ENCODE data around the gene DEPDC4. TPM values are rescaled to one million over a fixed set of nuclear protein-coding genes. Genes with fewer than 3 reads are reported as not detected.
"Not testable (repeated sequence)": the region's sequence is repeated elsewhere in the genome, so short reads cannot be mapped to it uniquely, and the experiment has no call there.

DEPDC4 gene
- total RNA-seq, 1 experiment from 2014 or later: 1.9 TPM

- Histone ChIP-seq H4K20me1 (ENCODE audit: insufficient read depth, low read depth, low read length) (no peaks in the 10 kb centered on the region), H3K27me3 (ENCODE audit: low read length) (no peaks in the 10 kb centered on the region), H3K4me1 (ENCODE audit: low read length) (no peaks in the 10 kb centered on the region), H2AFZ (ENCODE audit: low read length) (no peak overlapping the region), H3K4me3 (ENCODE audit: low read length) (no peak overlapping the region), H3K79me2 (ENCODE audit: low read length) (peaks cover 49% of the 10 kb centered on the region), H3K9me2 (replicated peaks; ENCODE audit: insufficient read depth, low read length) (no peaks in the 10 kb centered on the region), H3K4me2 (ENCODE audit: low read depth, low read length, poor library complexity, severe bottlenecking) (no peak overlapping the region), H3K36me3 (ENCODE audit: insufficient read depth, low read length) (peaks cover 23% of the 10 kb centered on the region), H3K9ac (ENCODE audit: low read length) (no peak overlapping the region), H3K9me3 (ENCODE audit: low read length) (no peaks in the 10 kb centered on the region), H3K27ac (ENCODE audit: low read length) (no peak overlapping the region)
- DNase-seq: no peak
Measured at GRCh38 chr12:100293017-100293416, 26.1 kb upstream of the DEPDC4 start.

DNA sequence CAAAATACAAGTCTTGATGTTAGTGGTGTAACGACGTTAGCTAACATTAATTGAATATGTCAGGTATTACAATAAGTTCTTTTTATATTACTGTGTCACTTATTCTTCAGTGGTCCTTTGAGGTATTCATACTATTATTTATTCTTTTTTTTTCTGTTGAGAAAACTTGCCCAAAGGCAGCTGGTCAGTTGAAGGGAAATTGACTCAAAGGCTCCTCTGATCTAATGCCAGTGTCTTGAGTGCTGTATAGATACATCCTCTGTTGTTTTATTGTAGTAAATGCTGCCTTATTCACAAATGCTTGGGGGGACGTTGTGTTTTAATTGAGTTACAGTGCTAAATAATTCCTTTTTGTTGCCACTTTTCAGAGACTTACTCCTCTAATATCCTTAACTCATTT lies 23.1 kb upstream of the DEPDC4 start:
- Histone ChIP-seq H3K4me3 (ENCODE audit: low read length) (no peak overlapping the region), H4K20me1 (ENCODE audit: insufficient read depth, low read depth, low read length) (no peaks in the 10 kb centered on the region), H3K79me2 (ENCODE audit: low read length) (peaks cover 73% of the 10 kb centered on the region), H2AFZ (ENCODE audit: low read length) (no peak overlapping the region), H3K9me2 (replicated peaks; ENCODE audit: insufficient read depth, low read length) (no peaks in the 10 kb centered on the region), H3K27me3 (ENCODE audit: low read length) (no peaks in the 10 kb centered on the region), H3K9ac (ENCODE audit: low read length) (no peak overlapping the region), H3K4me1 (ENCODE audit: low read length) (no peaks in the 10 kb centered on the region), H3K4me2 (ENCODE audit: low read depth, low read length, poor library complexity, severe bottlenecking) (no peak overlapping the region), H3K9me3 (ENCODE audit: low read length) (no peaks in the 10 kb centered on the region), H3K27ac (ENCODE audit: low read length) (no peak overlapping the region), H3K36me3 (ENCODE audit: insufficient read depth, low read length) (peaks cover 22% of the 10 kb centered on the region)
- DNase-seq: no peak

GRCh38 chr12:100289038-100289437 lies 22.2 kb upstream of the DEPDC4 start:
- Histone ChIP-seq H3K9ac (ENCODE audit: low read length) (no peak overlapping the region), H3K9me3 (ENCODE audit: low read length) (no peaks in the 10 kb centered on the region), H3K36me3 (ENCODE audit: insufficient read depth, low read length) (peaks cover 25% of the 10 kb centered on the region), H3K9me2 (replicated peaks; ENCODE audit: insufficient read depth, low read length) (no peaks in the 10 kb centered on the region), H2AFZ (ENCODE audit: low read length) (no peak overlapping the region), H3K4me3 (ENCODE audit: low read length) (no peak overlapping the region), H3K27ac (ENCODE audit: low read length) (no peak overlapping the region), H3K27me3 (ENCODE audit: low read length) (no peaks in the 10 kb centered on the region), H3K4me2 (ENCODE audit: low read depth, low read length, poor library complexity, severe bottlenecking) (no peak overlapping the region), H4K20me1 (ENCODE audit: insufficient read depth, low read depth, low read length) (no peaks in the 10 kb centered on the region), H3K4me1 (ENCODE audit: low read length) (no peaks in the 10 kb centered on the region), H3K79me2 (ENCODE audit: low read length) (peaks cover 82% of the 10 kb centered on the region)
- no peak for DNase-seq

GRCh38 chr12:100284556-100284955 lies 17.7 kb upstream of the DEPDC4 start:
- not testable (repeated sequence) for H3K9me3 ChIP-seq (ENCODE audit: low read length); DNase-seq; H3K4me3 ChIP-seq (ENCODE audit: low read length); H3K27me3 ChIP-seq (ENCODE audit: low read length); H2AFZ ChIP-seq (ENCODE audit: low read length); H3K27ac ChIP-seq (ENCODE audit: low read length); H3K9ac ChIP-seq (ENCODE audit: low read length); H3K9me2 ChIP-seq (replicated peaks; ENCODE audit: insufficient read depth, low read length); H3K4me2 ChIP-seq (ENCODE audit: low read depth, low read length, poor library complexity, severe bottlenecking); H3K4me1 ChIP-seq (ENCODE audit: low read length); H4K20me1 ChIP-seq (ENCODE audit: insufficient read depth, low read depth, low read length)
- H3K36me3 ChIP-seq (ENCODE audit: insufficient read depth, low read length): peaks cover 20% of the 10 kb centered on the region; the same call in 1 of the 2 replicates
- peaks cover 92% of the 10 kb centered on the region for H3K79me2 ChIP-seq (ENCODE audit: low read length)

DNA sequence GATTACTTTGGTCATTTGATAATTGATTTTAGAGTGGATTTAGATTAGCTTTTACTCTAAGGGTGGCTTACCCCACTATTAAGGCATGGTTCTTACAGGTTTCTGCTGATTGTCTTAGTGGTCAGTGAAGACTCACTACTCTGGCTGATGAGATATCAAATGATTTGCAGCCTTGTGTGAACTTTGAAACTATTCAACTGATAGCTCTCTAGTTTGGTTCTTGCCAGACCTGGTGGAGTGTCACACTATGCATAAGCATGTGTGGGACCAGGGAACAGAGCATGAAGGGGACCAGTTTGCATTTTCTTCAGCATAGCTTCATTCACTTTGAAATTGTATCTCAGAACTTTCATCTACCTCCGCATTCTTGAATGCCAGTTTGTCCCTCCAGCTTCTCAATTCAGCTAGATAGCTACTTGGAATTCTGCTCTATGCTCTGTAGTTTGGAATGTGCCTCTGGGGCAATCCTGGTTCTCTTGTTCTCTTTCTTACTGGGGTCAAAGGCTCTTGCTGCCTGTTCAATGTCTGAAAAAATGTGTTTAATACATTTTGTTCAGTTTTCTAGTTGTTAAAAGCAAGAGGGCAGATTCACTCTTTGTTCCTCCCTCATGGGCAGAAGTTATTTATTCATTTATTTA lies 12.8 kb upstream of the DEPDC4 start:
- H3K79me2 ChIP-seq (ENCODE audit: low read length): peaks cover 100% of the 10 kb centered on the region
- no peaks in the 10 kb centered on the region for H4K20me1 ChIP-seq (ENCODE audit: insufficient read depth, low read depth, low read length)
- no peaks in the 10 kb centered on the region for H3K27me3 ChIP-seq (ENCODE audit: low read length)
- no peak overlapping the region for H3K9ac ChIP-seq (ENCODE audit: low read length)
- no peak for DNase-seq
- H3K36me3 ChIP-seq (ENCODE audit: insufficient read depth, low read length): peaks cover 27% of the 10 kb centered on the region; the same call in 1 of the 2 replicates
- H3K4me3 ChIP-seq (ENCODE audit: low read length): no peak overlapping the region
- H2AFZ ChIP-seq (ENCODE audit: low read length): no peak overlapping the region
- no peak overlapping the region for H3K4me2 ChIP-seq (ENCODE audit: low read depth, low read length, poor library complexity, severe bottlenecking)
- no peak overlapping the region for H3K27ac ChIP-seq (ENCODE audit: low read length)
- H3K9me2 ChIP-seq (replicated peaks; ENCODE audit: insufficient read depth, low read length): no peaks in the 10 kb centered on the region
- no peaks in the 10 kb centered on the region for H3K4me1 ChIP-seq (ENCODE audit: low read length)
- 0 out of 2 replicates have a peak, but pooled peaks cover 3% of the 10 kb centered on the region for H3K9me3 ChIP-seq (ENCODE audit: low read length)

DNA sequence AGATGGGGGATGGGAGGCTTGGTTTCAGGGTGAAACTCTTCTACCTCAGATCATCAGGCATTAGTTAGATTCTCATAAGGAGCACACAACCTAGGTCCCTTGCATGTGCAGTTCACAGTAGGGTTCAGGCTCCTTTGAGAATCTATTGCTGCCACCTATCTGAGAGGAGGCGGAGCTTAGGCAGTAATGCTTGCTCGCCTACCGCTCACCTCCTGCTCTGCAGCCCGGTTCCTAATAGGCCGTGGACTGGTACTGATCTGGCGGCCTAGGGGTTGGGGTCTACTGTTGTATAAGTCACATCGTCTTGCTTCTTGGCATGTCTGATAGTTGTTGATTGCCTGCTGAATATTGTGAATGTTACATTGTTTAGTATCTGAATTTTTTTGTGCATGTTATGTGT lies 12.3 kb upstream of the DEPDC4 start:
- Histone ChIP-seq H4K20me1 (ENCODE audit: insufficient read depth, low read depth, low read length) (no peaks in the 10 kb centered on the region), H3K4me3 (ENCODE audit: low read length) (no peak overlapping the region), H3K9me3 (ENCODE audit: low read length) (0 out of 2 replicates have a peak, but pooled peaks cover 3% of the 10 kb centered on the region), H3K4me2 (ENCODE audit: low read depth, low read length, poor library complexity, severe bottlenecking) (no peak overlapping the region), H3K4me1 (ENCODE audit: low read length) (no peaks in the 10 kb centered on the region), H3K9ac (ENCODE audit: low read length) (no peak overlapping the region), H3K9me2 (replicated peaks; ENCODE audit: insufficient read depth, low read length) (no peaks in the 10 kb centered on the region), H3K36me3 (ENCODE audit: insufficient read depth, low read length) (peaks cover 26% of the 10 kb centered on the region; the same call in 1 of the 2 replicates), H3K79me2 (ENCODE audit: low read length) (peaks cover 100% of the 10 kb centered on the region), H3K27me3 (ENCODE audit: low read length) (no peaks in the 10 kb centered on the region), H3K27ac (ENCODE audit: low read length) (no peak overlapping the region), H2AFZ (ENCODE audit: low read length) (no peak overlapping the region)
- DNase-seq: no peak

- Histone ChIP-seq H4K20me1 (ENCODE audit: insufficient read depth, low read depth, low read length) (no peaks in the 10 kb centered on the region), H3K4me2 (ENCODE audit: low read depth, low read length, poor library complexity, severe bottlenecking) (no peak overlapping the region), H2AFZ (ENCODE audit: low read length) (no peak overlapping the region), H3K4me3 (ENCODE audit: low read length) (no peak overlapping the region), H3K79me2 (ENCODE audit: low read length) (peaks cover 100% of the 10 kb centered on the region), H3K9me2 (replicated peaks; ENCODE audit: insufficient read depth, low read length) (no peaks in the 10 kb centered on the region), H3K9me3 (ENCODE audit: low read length) (0 out of 2 replicates have a peak, but pooled peaks cover 3% of the 10 kb centered on the region), H3K4me1 (ENCODE audit: low read length) (peaks cover 25% of the 10 kb centered on the region), H3K27ac (ENCODE audit: low read length) (no peak overlapping the region), H3K36me3 (ENCODE audit: insufficient read depth, low read length) (peaks cover 22% of the 10 kb centered on the region), H3K27me3 (ENCODE audit: low read length) (no peaks in the 10 kb centered on the region), H3K9ac (ENCODE audit: low read length) (no peak overlapping the region)
- no peak for DNase-seq
Measured at GRCh38 chr12:100274291-100274690, 7.4 kb upstream of the DEPDC4 start.

- Histone ChIP-seq H3K4me3 (ENCODE audit: low read length) (no peak overlapping the region), H3K79me2 (ENCODE audit: low read length) (peaks cover 100% of the 10 kb centered on the region), H3K27me3 (ENCODE audit: low read length) (no peaks in the 10 kb centered on the region), H3K9ac (ENCODE audit: low read length) (no peak overlapping the region), H3K9me3 (ENCODE audit: low read length) (0 out of 2 replicates have a peak, but pooled peaks cover 3% of the 10 kb centered on the region), H3K4me2 (ENCODE audit: low read depth, low read length, poor library complexity, severe bottlenecking) (no peak overlapping the region), H2AFZ (ENCODE audit: low read length) (no peak overlapping the region), H4K20me1 (ENCODE audit: insufficient read depth, low read depth, low read length) (peaks cover 2% of the 10 kb centered on the region; the same call in 1 of the 2 replicates), H3K27ac (ENCODE audit: low read length) (no peak overlapping the region), H3K9me2 (replicated peaks; ENCODE audit: insufficient read depth, low read length) (no peaks in the 10 kb centered on the region), H3K36me3 (ENCODE audit: insufficient read depth, low read length) (peaks cover 22% of the 10 kb centered on the region), H3K4me1 (ENCODE audit: low read length) (peaks cover 30% of the 10 kb centered on the region)
- no peak for DNase-seq
Measured at GRCh38 chr12:100273782-100274181, 6.9 kb upstream of the DEPDC4 start.

Measured in Karpas-422 (cell line).